HG02571 (cell line): ENCODE results near the gene OR1F1.
"Not testable (repeated sequence)": the region's sequence is repeated elsewhere in the genome, so short reads cannot be mapped to it uniquely, and the experiment has no call there.

Experiments used
- ATAC-seq: cut with Tn5 transposase; IDR thresholded peaks from one replicate; pipeline ENCODE4 v1.9.1; 2021; ENCODE audit warnings: mild to moderate bottlenecking, moderate library complexity; ENCODE audit not compliant: unreplicated experiment

The OR1F1 gene

DNA sequence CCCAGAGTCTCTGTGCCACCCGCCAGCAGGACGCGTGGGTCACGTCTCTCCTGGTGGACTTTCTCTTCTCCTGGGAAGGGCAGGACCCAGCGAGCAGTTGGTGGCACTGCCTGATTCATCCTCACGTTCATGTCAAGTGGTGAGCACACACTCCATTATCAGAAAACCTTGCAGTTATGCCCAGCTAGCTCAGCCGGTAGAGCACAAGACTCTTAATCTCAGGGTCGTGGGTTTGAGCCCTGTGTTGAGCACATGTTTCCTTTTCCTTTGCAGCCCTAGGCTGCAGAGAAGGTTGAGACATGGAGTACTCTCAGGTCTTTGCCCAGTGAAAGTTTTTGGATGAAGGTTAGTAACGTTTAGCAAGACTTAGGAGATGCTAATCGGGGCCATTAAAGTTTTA, 8.0 kb downstream of the OR1F1 start:
- no peak for ATAC-seq

DNA sequence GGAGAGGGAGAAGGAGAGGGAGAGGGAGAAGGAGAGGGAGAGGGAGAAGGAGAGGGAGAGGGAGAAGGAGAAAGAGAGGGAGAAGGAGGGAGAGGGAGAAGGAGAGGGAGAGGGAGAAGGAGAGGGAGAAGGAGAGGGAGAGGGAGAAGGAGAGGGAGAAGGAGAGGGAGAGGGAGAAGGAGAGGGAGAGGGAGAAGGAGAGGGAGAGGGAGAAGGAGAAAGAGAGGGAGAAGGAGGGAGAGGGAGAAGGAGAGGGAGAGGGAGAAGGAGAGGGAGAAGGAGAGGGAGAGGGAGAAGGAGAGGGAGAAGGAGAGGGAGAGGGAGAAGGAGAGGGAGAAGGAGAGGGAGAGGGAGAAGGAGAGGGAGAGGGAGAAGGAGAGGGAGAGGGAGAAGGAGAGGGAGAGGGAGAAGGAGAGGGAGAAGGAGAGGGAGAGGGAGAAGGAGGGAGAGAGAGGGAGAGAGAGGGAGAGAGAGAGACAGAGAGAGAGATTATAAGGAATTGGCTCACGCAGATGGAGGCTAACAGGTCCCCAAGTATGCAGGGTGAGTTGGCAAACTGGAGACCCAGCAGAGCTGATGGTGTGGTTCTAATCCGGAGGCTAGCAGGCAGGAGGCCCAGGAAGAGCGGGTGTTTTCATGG, 9.8 kb downstream of the OR1F1 start:
- not testable (repeated sequence) for ATAC-seq

GRCh38 chr16:3198334-3199072, 10.5 kb downstream of the OR1F1 start:
- no peak for ATAC-seq

GRCh38 chr16:3202903-3203539, 15.0 kb downstream of the OR1F1 start:
- ATAC-seq = no peak

DNA sequence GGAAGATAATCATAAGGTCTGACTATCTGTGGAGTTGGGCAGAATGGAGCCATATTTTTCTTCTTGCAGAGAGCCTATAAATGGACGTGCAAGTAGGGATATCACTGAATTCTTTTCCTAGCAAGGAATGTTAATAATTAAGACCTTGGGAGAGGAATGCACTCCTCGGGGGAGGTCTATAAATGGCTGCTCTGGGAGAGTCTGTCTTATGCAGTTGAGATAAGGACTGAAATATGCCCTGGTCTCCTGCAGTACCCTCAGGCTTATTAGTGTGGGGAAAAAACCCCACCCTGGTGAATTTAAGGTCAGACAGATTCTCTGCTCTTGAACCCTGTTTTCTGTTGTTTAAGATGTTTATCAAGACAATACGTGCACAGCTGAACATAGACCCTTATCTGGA, 17.9 kb downstream of the OR1F1 start:
- ATAC-seq = not testable (repeated sequence)

GRCh38 chr16:3207086-3207953, 19.3 kb downstream of the OR1F1 start:
- no peak for ATAC-seq

GRCh38 chr16:3212006-3212405, 24.0 kb downstream of the OR1F1 start:
- no peak for ATAC-seq

GRCh38 chr16:3212567-3212966, 24.6 kb downstream of the OR1F1 start:
- no peak for ATAC-seq

DNA sequence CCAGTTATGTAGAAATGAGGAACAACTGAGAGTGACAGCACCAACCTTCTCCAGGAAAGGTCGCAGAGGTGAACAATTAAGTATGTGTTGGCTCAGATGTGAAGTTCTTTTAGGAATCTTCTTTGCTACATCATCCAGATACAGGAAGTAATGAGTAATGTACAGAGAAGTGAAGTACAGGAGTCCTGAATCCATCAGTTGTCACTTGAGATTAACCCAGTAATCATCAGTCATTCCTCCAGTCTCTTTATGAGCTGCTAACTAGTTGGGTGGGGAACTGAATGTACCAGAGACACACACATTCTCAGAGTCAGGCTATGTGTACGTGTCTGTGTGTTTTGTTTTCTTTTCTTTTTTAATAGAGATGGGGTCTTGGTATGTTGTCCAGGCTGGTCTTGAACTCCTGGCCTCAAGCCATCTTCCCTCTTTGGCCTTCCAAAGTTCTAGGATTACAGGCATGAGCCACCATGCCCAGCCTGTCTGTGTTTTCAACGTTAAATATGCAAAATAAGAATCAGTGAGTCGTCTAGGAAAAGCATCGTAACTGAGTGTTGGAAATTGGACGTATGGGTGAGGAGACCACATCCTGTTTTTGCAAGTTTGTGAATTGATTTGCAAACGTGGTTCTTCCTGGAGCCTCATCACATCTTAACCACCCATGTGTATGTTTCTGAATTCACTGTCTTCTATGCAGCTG, 27.0 kb downstream of the OR1F1 start:
- ATAC-seq = no peak

DNA sequence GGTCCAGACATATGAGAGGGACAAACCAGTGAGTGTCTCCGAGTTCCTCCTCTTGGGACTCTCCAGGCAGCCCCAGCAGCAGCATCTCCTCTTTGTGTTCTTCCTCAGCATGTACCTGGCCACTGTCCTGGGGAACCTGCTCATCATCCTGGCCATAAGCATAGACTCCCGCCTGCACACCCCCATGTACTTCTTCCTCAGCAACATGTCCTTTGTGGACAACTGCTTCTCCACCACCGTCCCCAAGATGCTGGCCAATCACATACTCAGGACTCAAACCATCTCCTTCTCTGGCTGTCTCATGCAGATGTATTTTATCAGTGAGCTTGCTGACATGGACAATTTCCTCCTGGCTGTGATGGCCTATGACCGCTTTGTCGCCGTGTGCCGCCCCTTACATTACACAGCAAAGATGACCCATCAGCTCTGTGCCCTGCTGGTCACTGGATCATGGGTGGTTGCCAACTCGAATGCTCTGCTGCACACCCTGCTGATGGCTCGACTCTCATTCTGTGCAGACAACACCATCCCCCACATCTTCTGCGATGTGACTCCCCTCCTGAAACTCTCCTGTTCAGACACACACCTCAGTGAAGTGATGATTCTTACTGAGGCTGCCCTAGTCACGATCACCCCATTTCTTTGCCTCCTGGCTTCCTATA, 27.7 kb downstream of the OR1F1 start:
- ATAC-seq = no peak

GRCh38 chr16:3216263-3216640, 28.2 kb downstream of the OR1F1 start:
- no peak for ATAC-seq

GRCh38 chr16:3220839-3221238, 32.8 kb downstream of the OR1F1 start:
- ATAC-seq = no peak

DNA sequence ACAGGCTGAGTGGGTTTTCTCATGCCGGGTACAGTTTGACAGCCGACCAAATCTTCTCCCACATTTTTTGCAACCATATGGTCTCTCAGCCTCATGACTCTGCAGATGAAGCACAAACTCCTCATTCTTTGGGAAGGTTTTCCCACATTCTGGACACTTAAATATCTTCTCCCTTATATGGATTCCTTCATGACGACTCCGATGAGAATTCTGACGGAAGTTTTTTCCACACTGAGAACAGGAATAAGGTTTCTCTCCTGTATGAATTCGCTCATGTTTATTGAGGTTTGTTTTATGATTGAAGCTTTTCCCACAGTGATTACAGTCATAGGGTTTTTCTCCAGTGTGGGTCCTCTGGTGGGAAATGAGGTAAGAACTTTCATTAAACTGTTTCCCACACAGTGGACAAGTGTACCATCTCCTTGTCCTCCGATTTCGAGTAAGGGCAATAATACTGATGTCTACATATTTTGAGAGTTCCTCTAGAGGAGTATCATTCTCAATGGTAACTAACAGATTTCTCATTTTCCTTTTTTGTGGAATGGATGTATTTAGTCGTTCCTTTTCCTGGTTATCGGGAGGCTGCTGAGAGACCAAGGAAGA, 36.0 kb downstream of the OR1F1 start:
- ATAC-seq = no peak

GRCh38 chr16:3234543-3234856, 46.5 kb downstream of the OR1F1 start:
- peak; percentile 28 for ATAC-seq

DNA sequence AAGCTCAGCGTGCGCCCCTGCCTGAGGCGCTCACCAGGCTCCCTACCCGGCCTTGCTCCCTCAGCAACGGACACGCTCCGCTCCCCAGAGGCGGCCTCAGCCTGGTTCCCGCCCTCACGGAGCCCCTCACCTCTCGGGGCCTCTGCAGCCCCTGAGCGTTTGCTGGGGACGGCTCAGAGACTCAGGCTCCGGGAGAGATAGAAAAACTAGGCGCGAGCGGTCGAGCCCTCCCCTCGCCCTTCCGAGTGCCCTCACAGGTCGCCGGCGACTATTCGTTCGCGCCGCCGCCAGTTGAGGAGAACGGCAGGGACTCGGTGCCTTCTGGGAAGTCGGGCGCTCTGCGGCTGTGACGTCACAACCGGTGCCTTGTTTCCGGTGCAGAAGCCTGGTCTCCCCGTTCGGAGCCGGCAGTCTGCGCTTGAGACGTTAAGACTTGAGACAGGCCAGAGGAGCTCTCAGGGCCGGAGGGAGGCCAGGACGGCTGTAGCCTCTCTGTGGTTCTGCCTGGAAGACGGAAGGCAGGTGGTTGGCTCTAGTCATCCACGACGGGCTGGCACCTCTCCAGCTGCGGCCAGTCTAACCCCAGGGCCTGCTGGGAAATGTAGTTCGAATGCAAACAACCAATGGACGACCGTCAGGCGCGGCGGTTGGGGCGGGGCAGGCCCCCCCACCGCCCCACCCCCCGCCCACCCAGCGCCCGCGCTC, 47.0 kb downstream of the OR1F1 start, which contains the start of gene ZNF200:
ZNF200 (minus strand) TSS at position 302 of the 705 bp plus-strand sequence. CDS start 1,403 bp downstream, outside the sequence.
- peak; percentile 89 for ATAC-seq

GRCh38 chr16:3235856-3236669, 48.1 kb downstream of the OR1F1 start:
- no peak for ATAC-seq

DNA sequence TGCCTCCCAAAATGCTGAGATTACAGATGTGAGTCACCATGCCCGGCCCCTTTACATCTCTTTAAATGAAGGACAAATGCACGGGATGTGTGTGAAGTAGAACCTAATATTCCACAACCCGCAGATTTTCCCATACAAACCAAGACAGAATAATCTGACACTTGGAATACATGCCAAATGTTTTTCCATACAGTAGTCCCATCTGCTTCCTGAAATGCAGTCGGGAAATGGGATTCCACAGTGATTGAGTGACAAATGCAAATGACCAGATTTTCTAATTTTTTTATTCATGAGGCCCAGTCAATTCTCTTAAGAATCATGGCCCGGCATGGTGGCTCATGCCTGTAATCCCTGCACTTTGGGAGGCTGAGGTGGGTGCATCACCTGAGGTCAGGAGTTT, 53.8 kb downstream of the OR1F1 start:
- no peak for ATAC-seq

- ATAC-seq = no peak
Observed at GRCh38 chr16:3242709-3243108, 54.7 kb downstream of the OR1F1 start.
